HT1080 (cell line): ENCODE data around the gene RAB35. TPM values are rescaled to one million over a fixed set of nuclear protein-coding genes. Genes with fewer than 3 reads are reported as not detected.

ENCODE experiments used
- DNase-seq: peaks from one replicate; pipeline ENCODE4 v3.0.0-alpha.2; 2015; ENCODE audit warnings: low read depth
- polyA plus RNA-seq, 2 experiments: library from polyadenylated mRNA; depleted of rRNA; stranded (reverse); fragments of >200 nt; gene quantifications; 2 replicates each; pipeline ENCODE4 v1.2.3, GENCODE V29; 2015
- total RNA-seq: library from RNA; depleted of rRNA; stranded (reverse); fragments of >200 nt; shearing (Covaris generic); gene quantifications from 2 replicates; pipeline ENCODE4 v1.2.3, GENCODE V29; 2014; rRNA removed

The RAB35 gene
- 53.9 and 79.2 TPM in 2 replicates for total RNA-seq
- polyA plus RNA-seq (2015; cell fraction: cytosol; rRNA removed), result 51.5 and 57.1 TPM in 2 replicates
- 49.2 and 53.1 TPM in 2 replicates for polyA plus RNA-seq (2015; cell fraction: nucleus; rRNA removed)

GRCh38 chr12:120116441-120116791, at the start of gene RAB35:
RAB35 (minus strand) TSS chr12:120116753; CDS start chr12:120116650, 103 bp downstream.
- no peak for DNase-seq

- no peak for DNase-seq
Measured at GRCh38 chr12:120164293-120164692, 47.7 kb upstream of the RAB35 start.

GRCh38 chr12:120162763-120163162, 46.2 kb upstream of the RAB35 start:
- no peak for DNase-seq

GRCh38 chr12:120161852-120162251, 45.3 kb upstream of the RAB35 start:
- no peak for DNase-seq

- no peak for DNase-seq
Measured at GRCh38 chr12:120159509-120160237, 43.1 kb upstream of the RAB35 start.

GRCh38 chr12:120158351-120158750, 41.8 kb upstream of the RAB35 start:
- DNase-seq, result no peak

- DNase-seq, result no peak
Measured at GRCh38 chr12:120157678-120158077, 41.1 kb upstream of the RAB35 start.

GRCh38 chr12:120156315-120157259, 40.0 kb upstream of the RAB35 start:
- no peak for DNase-seq

- no peak for DNase-seq
Measured at GRCh38 chr12:120155072-120155471, 38.5 kb upstream of the RAB35 start.

- DNase-seq, result no peak
Measured at GRCh38 chr12:120150919-120151525, 34.5 kb upstream of the RAB35 start.

- no peak for DNase-seq
Measured at GRCh38 chr12:120148011-120148410, 31.5 kb upstream of the RAB35 start.

GRCh38 chr12:120145164-120145563, 28.6 kb upstream of the RAB35 start:
- no peak for DNase-seq

- DNase-seq, result no peak
Measured at GRCh38 chr12:120144215-120144614, 27.7 kb upstream of the RAB35 start.

GRCh38 chr12:120142231-120142877, 25.8 kb upstream of the RAB35 start:
- peak; percentile 41 for DNase-seq

GRCh38 chr12:120141336-120141735, 24.8 kb upstream of the RAB35 start:
- DNase-seq, result no peak

GRCh38 chr12:120140603-120141002, 24.1 kb upstream of the RAB35 start:
- DNase-seq, result no peak

GRCh38 chr12:120139958-120140357, 23.4 kb upstream of the RAB35 start:
- DNase-seq, result no peak

- DNase-seq, result no peak
Measured at GRCh38 chr12:120138366-120138765, 21.8 kb upstream of the RAB35 start.

GRCh38 chr12:120137833-120138232, 21.3 kb upstream of the RAB35 start:
- DNase-seq, result no peak

GRCh38 chr12:120136093-120136770, 19.7 kb upstream of the RAB35 start:
- no peak for DNase-seq
